Measurements from ENCODE around the gene C19orf81. TPM values are rescaled to one million over a fixed set of nuclear protein-coding genes. Genes with fewer than 3 reads are reported as not detected.
"Not testable (repeated sequence)": the region's sequence is repeated elsewhere in the genome, so short reads cannot be mapped to it uniquely, and the experiment has no call there.

Gene C19orf81
- total and polyA plus RNA-seq, 3 experiments from 2014 or later = not detected

DNA sequence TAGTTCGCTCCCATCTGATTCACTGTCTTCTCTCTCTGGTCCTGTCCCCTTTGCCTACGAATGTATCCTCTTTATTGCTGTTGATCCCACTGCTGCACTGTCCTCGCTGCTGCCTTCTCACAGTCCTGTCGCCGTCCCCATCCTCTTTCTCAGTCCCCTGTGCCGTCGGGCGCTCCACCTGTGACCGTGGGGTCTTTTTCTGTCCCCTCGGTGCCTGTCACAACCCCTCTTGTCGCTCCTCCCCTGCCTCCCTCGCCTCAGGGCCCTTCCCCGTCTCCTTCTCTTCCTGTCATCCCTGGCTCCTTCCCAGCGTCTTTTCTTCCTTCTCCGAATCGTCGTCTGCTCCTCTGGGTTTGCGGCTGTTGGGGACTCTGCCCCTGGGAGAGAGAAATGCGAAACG lies 41.9 kb upstream of the C19orf81 start:
- peaks cover 3 to 9% (median 6%) of the 10 kb centered on the region in 5 donors for H3K9me3 Mint-ChIP-seq
- H3K27ac Mint-ChIP-seq = no peak overlapping the region
- H3K27me3 ChIP-seq (ENCODE audit: insufficient read depth, low read length, poor library complexity, severe bottlenecking) = no peaks in the 10 kb centered on the region
- peaks cover 30 to 32% of the 10 kb centered on the region in 2 donors for H3K27me3 Mint-ChIP-seq
- H3K36me3 Mint-ChIP-seq = peaks cover 0 to 2% (median 0%) of the 10 kb centered on the region in 3 donors
- H3K9me3 ChIP-seq (ENCODE audit: low read length) = no peaks in the 10 kb centered on the region
- no peaks in the 10 kb centered on the region for H3K4me1 ChIP-seq (ENCODE audit: insufficient read depth, low read length)
- CTCF ChIA-PET = no interaction called here
- DNase-seq = no peak
- H3K4me3 Mint-ChIP-seq = peak overlapping the region in 1 of 7 donors; percentile 24
- no peak overlapping the region for H3K4me3 ChIP-seq (ENCODE audit: low read length)
- H3K36me3 ChIP-seq (ENCODE audit: insufficient read depth, low read length) = no peaks in the 10 kb centered on the region
- H3K27ac ChIP-seq (ENCODE audit: low read depth, low read length) = no peak overlapping the region
- H3K4me1 Mint-ChIP-seq = peaks cover 6 to 11% (median 7%) of the 10 kb centered on the region in 3 donors
- POLR2A ChIA-PET = no interaction called here

DNA sequence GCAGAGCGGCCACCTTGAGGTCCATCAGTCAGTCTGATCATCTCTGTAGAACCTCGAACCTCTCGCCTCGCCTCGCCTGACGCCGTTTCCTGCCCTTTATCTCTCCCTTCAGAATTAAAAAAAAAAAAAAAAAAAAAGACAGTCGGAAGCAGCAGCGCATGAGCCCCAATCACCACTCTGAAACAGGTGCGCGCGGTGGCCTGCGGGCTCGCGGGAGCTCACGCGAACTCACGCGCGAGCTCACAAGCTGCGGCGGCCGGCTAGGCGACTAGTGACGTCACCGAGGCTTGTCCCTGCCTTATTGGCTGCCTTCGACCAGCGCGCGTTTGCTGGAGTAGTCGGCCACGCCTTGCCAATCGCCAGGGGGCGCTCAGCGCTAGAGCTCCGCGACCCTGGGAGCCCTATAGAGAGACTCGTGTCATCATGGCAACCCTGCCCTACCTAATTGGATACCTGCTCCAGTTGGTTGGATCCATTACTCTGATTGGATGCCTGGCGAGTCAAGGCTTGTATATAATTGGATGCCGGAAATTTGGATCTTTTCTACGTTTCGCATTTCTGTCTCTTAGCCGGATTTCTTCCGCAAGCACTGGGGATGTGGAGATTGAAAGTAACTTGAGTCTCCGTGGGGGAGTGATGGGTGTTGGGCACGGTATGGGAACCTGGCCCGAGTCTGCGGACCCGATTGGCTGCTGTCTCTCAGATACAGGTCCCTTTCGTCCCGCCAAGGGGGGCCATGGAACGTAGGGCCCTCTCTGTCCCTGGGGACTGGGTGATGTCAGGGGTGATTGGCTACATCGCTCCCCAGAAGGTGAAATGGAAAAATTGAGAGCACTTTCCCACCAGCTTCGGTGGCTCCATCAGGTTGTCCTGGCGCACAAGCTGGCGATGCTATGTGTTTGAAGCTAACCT lies 41.1 kb upstream of the C19orf81 start:
- Histone ChIP-seq H3K27ac (ENCODE audit: low read depth, low read length) (no peak overlapping the region), H3K36me3 (ENCODE audit: insufficient read depth, low read length) (no peaks in the 10 kb centered on the region), H3K27me3 (ENCODE audit: insufficient read depth, low read length, poor library complexity, severe bottlenecking) (no peaks in the 10 kb centered on the region), H3K4me3 (ENCODE audit: low read length) (no peak overlapping the region), H3K9me3 (ENCODE audit: low read length) (no peaks in the 10 kb centered on the region), H3K4me1 (ENCODE audit: insufficient read depth, low read length) (no peaks in the 10 kb centered on the region)
- peaks cover 3 to 9% (median 6%) of the 10 kb centered on the region in 5 donors for H3K9me3 Mint-ChIP-seq
- CTCF ChIA-PET = no interaction called here
- peaks cover 6 to 11% (median 7%) of the 10 kb centered on the region in 3 donors for H3K4me1 Mint-ChIP-seq
- POLR2A ChIA-PET = no interaction called here
- peak overlapping the region in 3 of 7 donors; percentile 15 to 51 (median 17) for H3K4me3 Mint-ChIP-seq
- peak; percentile 31 to 72 (median 44) for DNase-seq
- peak overlapping the region in 1 of 8 donors; percentile 50 for H3K27ac Mint-ChIP-seq
- H3K36me3 Mint-ChIP-seq = peaks cover 0 to 2% (median 0%) of the 10 kb centered on the region in 3 donors
- H3K27me3 Mint-ChIP-seq = peaks cover 27 to 29% of the 10 kb centered on the region in 2 donors

DNA sequence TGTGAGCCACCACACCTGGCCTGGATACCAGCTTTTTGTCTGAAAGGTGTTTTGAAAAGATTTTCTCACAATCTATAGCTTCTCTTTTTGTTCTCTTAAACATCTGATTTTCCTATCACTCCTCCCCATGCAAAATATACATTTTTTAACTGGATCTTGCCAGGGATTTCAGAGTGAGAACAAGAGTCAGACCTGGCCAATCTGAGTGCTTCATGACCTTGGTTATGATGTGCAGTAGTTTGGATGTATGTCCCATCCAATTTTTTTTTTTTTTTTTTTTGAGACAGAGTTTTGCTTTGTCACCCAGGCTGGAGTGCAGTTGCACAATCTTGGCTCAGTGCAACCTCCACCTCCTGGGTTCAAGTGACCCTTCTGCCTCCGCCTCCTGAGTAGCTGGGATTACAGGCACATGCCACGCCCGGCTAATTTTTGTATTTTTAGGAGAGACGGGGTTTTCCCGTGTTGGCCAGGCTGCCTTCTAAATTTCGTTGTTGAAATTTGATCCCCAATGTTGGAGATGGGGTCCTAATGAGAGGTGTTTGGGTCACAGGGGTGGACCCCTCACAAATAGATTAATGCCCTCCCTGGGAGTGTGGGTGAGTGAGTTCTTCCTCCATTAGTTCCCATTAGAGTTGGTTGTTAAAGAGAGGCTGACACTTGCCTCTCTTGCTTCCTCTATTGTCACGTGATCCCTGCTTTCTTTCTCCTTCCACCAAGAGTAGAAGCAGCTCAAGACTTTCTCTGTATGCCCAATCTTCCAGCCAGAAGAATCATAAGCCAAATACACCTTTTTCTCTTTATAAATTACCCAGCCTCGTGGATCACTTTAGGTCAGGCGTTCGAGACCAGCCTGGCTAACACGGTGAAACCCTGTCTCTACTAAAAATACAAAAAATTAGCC lies 36.5 kb upstream of the C19orf81 start:
- H3K9me3 ChIP-seq (ENCODE audit: low read length); H3K4me1 ChIP-seq (ENCODE audit: insufficient read depth, low read length); H3K36me3 Mint-ChIP-seq; DNase-seq; H3K4me3 Mint-ChIP-seq; H3K4me1 Mint-ChIP-seq; H3K27ac ChIP-seq (ENCODE audit: low read depth, low read length); H3K4me3 ChIP-seq (ENCODE audit: low read length); H3K27me3 ChIP-seq (ENCODE audit: insufficient read depth, low read length, poor library complexity, severe bottlenecking); H3K9me3 Mint-ChIP-seq; CTCF ChIA-PET; POLR2A ChIA-PET; H3K27ac Mint-ChIP-seq; H3K36me3 ChIP-seq (ENCODE audit: insufficient read depth, low read length): not testable (repeated sequence)
- peaks cover 20 to 24% of the 10 kb centered on the region in 2 donors for H3K27me3 Mint-ChIP-seq

DNA sequence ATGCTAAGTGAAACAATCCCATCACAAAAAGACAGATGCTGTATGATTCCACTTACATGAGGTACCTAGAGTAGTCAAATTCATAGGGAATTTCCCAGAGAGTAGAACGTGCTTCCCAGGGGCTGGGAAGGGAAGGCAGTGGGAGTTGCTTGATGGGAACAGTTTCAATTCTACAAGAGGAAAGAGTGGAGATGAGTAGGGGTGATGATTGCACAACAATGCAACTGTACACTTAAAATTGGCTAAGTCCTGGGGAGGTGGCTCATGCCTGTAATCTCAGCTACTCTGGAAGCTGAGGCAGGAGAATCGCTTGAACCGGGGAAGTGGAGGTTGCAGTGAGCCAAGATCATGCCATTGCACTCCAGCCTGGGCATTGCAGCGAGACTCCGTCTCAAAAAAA lies 30.9 kb upstream of the C19orf81 start:
- DNase-seq; POLR2A ChIA-PET; H3K36me3 Mint-ChIP-seq; H3K4me3 ChIP-seq (ENCODE audit: low read length); H3K27ac Mint-ChIP-seq; H3K27me3 ChIP-seq (ENCODE audit: insufficient read depth, low read length, poor library complexity, severe bottlenecking); H3K4me1 ChIP-seq (ENCODE audit: insufficient read depth, low read length); H3K9me3 Mint-ChIP-seq; H3K4me1 Mint-ChIP-seq; H3K27me3 Mint-ChIP-seq; H3K27ac ChIP-seq (ENCODE audit: low read depth, low read length); H3K9me3 ChIP-seq (ENCODE audit: low read length); H3K4me3 Mint-ChIP-seq; CTCF ChIA-PET; H3K36me3 ChIP-seq (ENCODE audit: insufficient read depth, low read length): not testable (repeated sequence)

DNA sequence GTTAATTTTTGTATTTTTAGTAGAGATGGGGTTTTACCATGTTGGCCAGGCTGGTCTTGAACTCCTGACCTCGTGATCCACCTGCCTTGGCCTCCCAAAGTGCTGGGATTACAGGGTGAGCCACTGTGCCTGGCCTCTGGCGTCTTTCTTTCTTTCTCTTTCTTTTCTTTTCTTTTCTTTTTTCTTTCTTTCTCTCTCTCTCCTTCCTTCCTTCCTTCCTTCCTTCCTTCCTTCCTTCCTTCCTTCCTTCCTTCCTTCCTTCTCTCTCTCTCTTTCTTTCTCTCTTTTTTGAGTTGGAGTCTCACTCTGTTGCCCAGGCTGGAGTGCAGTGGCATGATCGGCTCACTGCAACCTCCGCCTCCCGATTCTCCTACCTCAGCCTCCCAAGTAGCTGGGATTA lies 30.1 kb upstream of the C19orf81 start:
- H3K27me3 Mint-ChIP-seq; H3K9me3 ChIP-seq (ENCODE audit: low read length); DNase-seq; H3K4me1 ChIP-seq (ENCODE audit: insufficient read depth, low read length); H3K27ac Mint-ChIP-seq; H3K4me3 ChIP-seq (ENCODE audit: low read length); H3K9me3 Mint-ChIP-seq; H3K4me1 Mint-ChIP-seq; POLR2A ChIA-PET; H3K36me3 ChIP-seq (ENCODE audit: insufficient read depth, low read length); H3K27ac ChIP-seq (ENCODE audit: low read depth, low read length); H3K4me3 Mint-ChIP-seq; H3K36me3 Mint-ChIP-seq; CTCF ChIA-PET; H3K27me3 ChIP-seq (ENCODE audit: insufficient read depth, low read length, poor library complexity, severe bottlenecking): not testable (repeated sequence)

DNA sequence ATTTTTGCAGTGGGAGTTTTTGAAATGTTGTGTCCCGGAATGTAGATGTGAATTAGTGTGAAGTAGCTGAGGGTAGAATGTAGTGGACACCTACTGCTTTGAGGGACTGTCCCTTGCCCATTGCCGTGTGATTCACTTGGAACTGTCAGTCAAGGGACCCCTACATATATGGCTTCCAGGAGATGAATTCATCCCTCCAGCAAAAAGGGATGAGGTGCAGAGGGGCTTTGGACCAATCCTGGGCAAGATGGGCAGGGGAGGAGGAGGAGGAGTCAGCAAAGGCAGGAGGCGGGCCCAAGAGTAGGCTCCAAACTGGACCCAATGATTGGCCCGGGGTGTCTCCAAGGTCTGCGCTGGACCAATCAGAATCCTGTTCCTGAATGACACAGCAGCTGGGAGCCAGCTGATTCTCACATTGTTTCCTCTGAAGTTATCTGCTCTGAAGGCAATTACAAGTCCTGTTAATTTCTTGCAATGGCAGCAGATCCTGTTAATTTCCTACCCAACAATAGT lies 28.8 kb upstream of the C19orf81 start:
- DNase-seq; H3K4me1 ChIP-seq (ENCODE audit: insufficient read depth, low read length); H3K4me1 Mint-ChIP-seq; CTCF ChIA-PET; H3K4me3 ChIP-seq (ENCODE audit: low read length); H3K9me3 ChIP-seq (ENCODE audit: low read length); H3K36me3 Mint-ChIP-seq; H3K27me3 Mint-ChIP-seq; H3K27me3 ChIP-seq (ENCODE audit: insufficient read depth, low read length, poor library complexity, severe bottlenecking); H3K4me3 Mint-ChIP-seq; H3K36me3 ChIP-seq (ENCODE audit: insufficient read depth, low read length); POLR2A ChIA-PET; H3K27ac ChIP-seq (ENCODE audit: low read depth, low read length); H3K9me3 Mint-ChIP-seq; H3K27ac Mint-ChIP-seq: not testable (repeated sequence)

DNA sequence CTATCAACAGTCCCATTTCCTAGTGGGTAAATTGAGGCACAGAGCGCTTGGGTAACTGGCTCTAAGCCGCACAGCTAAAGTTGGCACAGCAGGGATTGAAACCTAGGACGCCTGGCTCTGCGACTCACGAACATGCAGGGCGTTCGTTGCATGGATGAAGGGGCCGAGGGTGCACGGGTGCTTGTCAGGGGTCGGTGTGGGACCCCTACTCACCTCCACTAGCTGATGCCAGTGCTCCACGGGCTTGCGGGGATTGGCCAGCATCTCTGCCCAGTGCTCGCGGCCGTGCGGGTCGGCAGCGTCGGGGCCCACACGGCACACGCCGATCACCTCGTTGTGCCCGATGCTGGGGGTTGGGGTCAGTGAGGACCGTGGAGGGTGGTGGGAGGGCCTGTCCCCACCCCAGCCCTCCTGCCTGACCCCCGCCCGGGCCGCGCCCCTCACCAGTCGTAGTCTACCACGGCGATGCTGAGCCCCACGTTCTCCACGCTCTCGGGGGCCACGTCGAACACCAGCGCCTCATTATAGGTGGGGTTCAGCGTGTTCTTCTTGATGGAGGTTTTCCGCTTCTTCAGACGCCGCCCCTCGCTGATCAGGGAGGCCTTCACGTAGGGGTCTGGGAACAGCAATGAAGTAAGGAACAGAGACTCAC lies 24.2 kb upstream of the C19orf81 start:
- Mint-ChIP-seq H3K27me3 (peaks cover 7 to 16% of the 10 kb centered on the region in 2 donors), H3K27ac (no peak overlapping the region), H3K9me3 (peaks cover 0 to 4% (median 0%) of the 10 kb centered on the region in 5 donors), H3K36me3 (peaks cover 0 to 4% (median 0%) of the 10 kb centered on the region in 3 donors), H3K4me1 (no peaks in the 10 kb centered on the region), H3K4me3 (no peak overlapping the region)
- Histone ChIP-seq H3K4me1 (ENCODE audit: insufficient read depth, low read length) (no peaks in the 10 kb centered on the region), H3K4me3 (ENCODE audit: low read length) (no peak overlapping the region), H3K9me3 (ENCODE audit: low read length) (no peaks in the 10 kb centered on the region), H3K27ac (ENCODE audit: low read depth, low read length) (no peak overlapping the region), H3K27me3 (ENCODE audit: insufficient read depth, low read length, poor library complexity, severe bottlenecking) (no peaks in the 10 kb centered on the region), H3K36me3 (ENCODE audit: insufficient read depth, low read length) (no peaks in the 10 kb centered on the region)
- ChIA-PET CTCF (no interaction called here), POLR2A (no interaction called here)
- no peak for DNase-seq
